ENCODE measurements around the gene KISS1R. TPM values are rescaled to one million over a fixed set of nuclear protein-coding genes. Genes with fewer than 3 reads are reported as not detected.
A peak's percentile ranks its signal among the peaks of the same experiment; 100 is the strongest.
"Not testable (repeated sequence)": the region's sequence is repeated elsewhere in the genome, so short reads cannot be mapped to it uniquely, and the experiment has no call there.

KISS1R gene
- total RNA-seq, 1 donor from 2014 or later = not detected

GRCh38 chr19:952049-952679 is 35.0 kb downstream of the KISS1R start:
- DNase-seq (ENCODE audit: low read depth in 2 of 2) = no peak

- DNase-seq (ENCODE audit: low read depth in 2 of 2) = no peak
These were observed 35.7 kb downstream of the KISS1R start for GRCh38 chr19:952680-953444.

GRCh38 chr19:953445-954271 is 36.5 kb downstream of the KISS1R start:
- no peak for DNase-seq (ENCODE audit: low read depth in 2 of 2)

- DNase-seq (ENCODE audit: low read depth in 2 of 2) = no peak
These were observed 37.1 kb downstream of the KISS1R start for GRCh38 chr19:954272-954671.

- DNase-seq (ENCODE audit: low read depth in 2 of 2) = no peak
These were observed 37.8 kb downstream of the KISS1R start for GRCh38 chr19:954672-955494.

- DNase-seq (ENCODE audit: low read depth in 2 of 2) = no peak
These were observed 39.0 kb downstream of the KISS1R start for GRCh38 chr19:955803-956765.

- no peak for DNase-seq (ENCODE audit: low read depth in 2 of 2)
These were observed 39.8 kb downstream of the KISS1R start for GRCh38 chr19:956766-957440.

GRCh38 chr19:957578-957977 is 40.4 kb downstream of the KISS1R start:
- DNase-seq (ENCODE audit: low read depth in 2 of 2) = not testable (repeated sequence)

- DNase-seq (ENCODE audit: low read depth in 2 of 2) = no peak
These were observed 42.1 kb downstream of the KISS1R start for GRCh38 chr19:958967-959855.

GRCh38 chr19:960020-960419 is 42.9 kb downstream of the KISS1R start:
- no peak for DNase-seq (ENCODE audit: low read depth in 2 of 2)

- no peak for DNase-seq (ENCODE audit: low read depth in 2 of 2)
These were observed 43.4 kb downstream of the KISS1R start for GRCh38 chr19:960601-960938.

- DNase-seq (ENCODE audit: low read depth in 2 of 2) = peak in 1 of 2 donors; percentile 12
These were observed 44.9 kb downstream of the KISS1R start for GRCh38 chr19:961866-962620.

GRCh38 chr19:962683-963400 is 45.7 kb downstream of the KISS1R start:
- no peak for DNase-seq (ENCODE audit: low read depth in 2 of 2)

GRCh38 chr19:963486-963951 is 46.4 kb downstream of the KISS1R start:
- no peak for DNase-seq (ENCODE audit: low read depth in 2 of 2)

GRCh38 chr19:964116-964520 is 47.0 kb downstream of the KISS1R start:
- DNase-seq (ENCODE audit: low read depth in 2 of 2) = no peak

GRCh38 chr19:964761-965694 is 47.9 kb downstream of the KISS1R start:
- DNase-seq (ENCODE audit: low read depth in 2 of 2) = peak in 1 of 2 donors; percentile 44
